ENCODE measurements around the gene CHST5.
"Not testable (repeated sequence)": the region's sequence is repeated elsewhere in the genome, so short reads cannot be mapped to it uniquely, and the experiment has no call there.

The CHST5 gene

DNA sequence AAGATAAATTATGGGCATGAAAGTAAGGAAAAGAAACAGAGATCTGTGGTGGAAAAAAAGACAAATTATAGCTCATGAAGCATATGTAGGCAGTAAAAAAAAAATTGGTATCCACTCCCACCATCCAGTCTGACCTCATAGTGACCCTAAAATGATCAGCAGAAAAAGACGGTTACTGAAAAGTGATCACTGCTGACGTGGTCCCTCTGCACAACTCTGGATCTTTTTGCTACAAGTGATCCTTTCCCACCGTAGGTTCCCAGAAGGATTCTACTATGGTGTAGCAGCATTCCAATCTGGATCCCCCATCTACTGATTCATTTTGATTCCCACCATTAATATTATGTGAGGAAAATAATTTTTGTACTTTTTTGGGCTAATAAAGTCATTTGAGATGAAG lies 29.8 kb downstream of the CHST5 start:
- DNase-seq (ENCODE audit: low spot score): no peak

- DNase-seq (ENCODE audit: low spot score): no peak
Observed at GRCh38 chr16:75503801-75504200, 32.1 kb downstream of the CHST5 start.

DNA sequence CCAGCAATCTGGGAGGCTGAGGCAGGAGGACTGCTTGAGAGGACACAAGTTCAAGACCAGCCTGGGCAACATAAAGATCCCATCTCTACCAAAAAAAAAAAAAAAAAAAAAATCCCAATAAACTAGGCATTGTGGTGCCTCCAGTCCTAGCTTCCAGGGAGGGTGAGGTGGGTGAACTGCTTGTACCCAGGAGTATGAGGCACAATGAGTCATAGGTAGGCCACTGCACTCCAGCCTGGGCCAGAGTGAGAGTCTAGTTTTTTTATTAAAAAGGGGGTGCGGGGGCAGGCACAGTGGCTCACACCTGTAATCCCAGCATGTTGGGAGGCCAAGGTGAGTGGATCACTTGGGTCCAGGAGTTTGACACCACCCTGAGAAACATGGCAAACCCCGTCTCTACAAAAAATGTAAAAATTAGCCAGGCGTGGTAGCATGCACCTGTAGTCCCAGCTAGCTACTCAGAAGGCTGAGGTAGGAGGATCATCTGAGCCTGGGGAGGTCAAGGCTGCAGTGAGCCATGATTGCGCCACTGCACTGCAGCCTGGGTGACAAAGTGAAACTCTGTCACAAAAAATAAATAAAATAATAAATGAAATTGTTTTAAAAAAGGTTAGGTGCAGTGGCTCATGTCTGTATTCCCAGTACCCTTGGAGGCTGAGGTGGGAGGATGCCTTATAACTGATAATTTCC lies 32.8 kb downstream of the CHST5 start:
- DNase-seq (ENCODE audit: low spot score): no peak

GRCh38 chr16:75501820-75502219 lies 34.1 kb downstream of the CHST5 start:
- peak; percentile 71 for DNase-seq (ENCODE audit: low spot score)

DNA sequence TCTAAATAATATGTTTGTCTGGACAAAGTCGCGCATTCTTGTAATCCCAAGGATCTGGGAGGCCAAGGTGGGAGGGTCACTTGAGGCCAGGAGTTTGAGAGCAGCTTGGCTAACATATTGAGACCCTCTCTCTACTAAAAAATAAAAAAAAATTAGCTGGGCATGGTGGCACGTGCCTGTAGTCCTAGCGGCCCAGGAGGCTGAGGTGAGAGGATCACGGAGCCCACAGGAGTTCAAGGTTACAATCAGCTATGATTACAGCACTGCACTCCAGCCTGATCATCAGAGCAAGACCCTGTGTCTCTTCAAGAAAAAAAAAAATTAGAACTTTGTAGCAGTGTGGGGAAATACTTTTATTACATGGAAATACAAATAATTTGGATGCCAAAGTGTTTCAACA lies 34.5 kb downstream of the CHST5 start:
- no peak for DNase-seq (ENCODE audit: low spot score)

- DNase-seq (ENCODE audit: low spot score): not testable (repeated sequence)
Observed at GRCh38 chr16:75498605-75499322, 37.1 kb downstream of the CHST5 start.

GRCh38 chr16:75497558-75497957 lies 38.4 kb downstream of the CHST5 start:
- DNase-seq (ENCODE audit: low spot score): no peak

- DNase-seq (ENCODE audit: low spot score): no peak
Observed at GRCh38 chr16:75495076-75495674, 40.7 kb downstream of the CHST5 start, which contains the start of gene CHST6. TSS of gene CHST6 (minus strand) at chr16:75495441. CDS start at chr16:75479828, 15,613 bp downstream.

- DNase-seq (ENCODE audit: low spot score): no peak
Observed at GRCh38 chr16:75494661-75495075, 41.2 kb downstream of the CHST5 start.

DNA sequence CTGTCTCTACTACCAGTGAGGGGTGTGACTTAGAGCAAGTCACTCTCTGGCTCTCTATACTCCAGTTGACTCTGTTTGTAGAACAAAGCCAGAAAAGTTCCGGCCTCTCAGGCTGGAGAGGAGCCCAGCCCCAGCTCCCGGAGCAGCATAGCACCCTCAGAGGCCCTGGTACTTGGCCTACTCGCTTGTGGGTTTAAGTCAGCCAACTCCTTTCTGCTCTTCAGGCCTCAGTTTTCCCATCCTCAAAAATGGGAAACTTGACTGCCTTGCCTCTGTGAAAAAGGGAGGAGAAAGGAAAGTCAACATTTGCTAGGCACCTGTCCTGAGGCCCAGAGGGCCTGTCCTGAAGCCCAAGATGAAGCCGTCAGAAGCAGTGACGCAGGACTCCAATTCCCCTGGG lies 41.7 kb downstream of the CHST5 start:
- DNase-seq (ENCODE audit: low spot score): no peak

DNA sequence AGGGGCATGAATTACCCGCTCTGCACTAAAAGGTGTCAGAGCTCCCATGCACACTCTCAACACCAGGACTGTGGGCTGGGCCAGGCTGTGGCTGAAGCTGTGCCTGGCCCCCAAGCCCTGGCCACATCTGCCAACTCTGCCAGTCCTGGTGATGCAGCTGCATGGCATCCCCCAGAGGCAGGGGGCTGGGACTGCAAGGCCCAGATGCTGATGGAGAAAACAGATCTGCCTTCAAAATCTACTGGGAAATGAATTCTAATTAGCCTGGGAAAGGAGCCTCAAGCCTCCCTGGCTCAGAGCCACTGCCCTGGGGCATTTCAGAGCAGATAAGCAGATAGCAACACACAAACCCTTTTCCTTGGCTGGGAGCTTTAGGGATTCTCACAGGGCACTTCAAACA lies 44.0 kb downstream of the CHST5 start:
- no peak for DNase-seq (ENCODE audit: low spot score)

DNA sequence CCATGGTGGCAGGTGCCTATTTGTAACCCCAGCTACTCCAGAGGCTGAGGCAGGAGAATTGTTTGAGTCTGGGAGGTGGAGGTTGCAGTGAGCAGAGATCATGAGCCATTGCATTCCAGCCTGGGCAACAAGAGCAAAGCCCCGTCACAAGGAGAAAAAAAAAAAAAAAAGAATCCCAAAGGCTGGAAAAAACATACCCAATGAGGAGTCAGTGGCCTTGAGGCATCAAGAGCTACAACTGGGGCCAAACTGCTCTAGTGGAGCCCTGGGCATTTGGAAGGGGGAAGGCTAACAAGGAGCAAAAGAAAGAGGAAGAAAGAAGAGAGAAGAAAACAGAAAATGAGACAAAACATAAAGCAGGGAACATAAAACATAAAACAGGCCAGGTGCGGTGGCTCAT lies 47.6 kb downstream of the CHST5 start:
- DNase-seq (ENCODE audit: low spot score): no peak

DNA sequence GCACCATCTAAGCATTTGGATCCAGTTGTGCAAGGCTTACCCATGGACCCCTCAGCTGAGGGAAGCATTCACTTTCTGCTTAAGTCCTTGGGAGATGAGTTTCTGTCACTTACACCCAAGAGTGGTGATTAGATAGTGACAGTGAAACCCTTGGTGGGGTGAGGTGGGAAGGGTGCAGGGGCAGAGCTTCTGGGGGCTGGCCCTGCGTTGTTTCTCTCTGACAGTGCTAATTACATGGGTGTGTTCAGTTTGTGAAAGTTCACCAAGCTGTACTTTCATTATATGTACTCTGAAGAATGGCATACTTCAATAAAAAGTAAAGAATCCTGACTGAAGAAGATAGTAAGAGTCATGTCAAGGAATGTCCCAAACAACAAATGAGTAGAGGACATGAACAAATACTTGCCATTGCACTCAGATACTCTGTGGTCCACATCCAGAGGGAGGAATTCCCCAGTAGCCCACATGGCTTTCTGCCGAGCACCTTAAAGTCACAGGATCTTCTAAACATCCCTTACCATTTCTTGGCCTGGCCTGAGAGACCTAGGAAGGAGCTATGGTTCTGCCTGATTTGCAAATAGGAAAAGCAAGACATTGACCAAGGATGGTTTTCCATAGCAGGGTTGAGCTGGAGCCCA lies 49.1 kb downstream of the CHST5 start:
- no peak for DNase-seq (ENCODE audit: low spot score)

- no peak for DNase-seq (ENCODE audit: low spot score)
Observed at GRCh38 chr16:75486014-75486675, 49.8 kb downstream of the CHST5 start.

DNA sequence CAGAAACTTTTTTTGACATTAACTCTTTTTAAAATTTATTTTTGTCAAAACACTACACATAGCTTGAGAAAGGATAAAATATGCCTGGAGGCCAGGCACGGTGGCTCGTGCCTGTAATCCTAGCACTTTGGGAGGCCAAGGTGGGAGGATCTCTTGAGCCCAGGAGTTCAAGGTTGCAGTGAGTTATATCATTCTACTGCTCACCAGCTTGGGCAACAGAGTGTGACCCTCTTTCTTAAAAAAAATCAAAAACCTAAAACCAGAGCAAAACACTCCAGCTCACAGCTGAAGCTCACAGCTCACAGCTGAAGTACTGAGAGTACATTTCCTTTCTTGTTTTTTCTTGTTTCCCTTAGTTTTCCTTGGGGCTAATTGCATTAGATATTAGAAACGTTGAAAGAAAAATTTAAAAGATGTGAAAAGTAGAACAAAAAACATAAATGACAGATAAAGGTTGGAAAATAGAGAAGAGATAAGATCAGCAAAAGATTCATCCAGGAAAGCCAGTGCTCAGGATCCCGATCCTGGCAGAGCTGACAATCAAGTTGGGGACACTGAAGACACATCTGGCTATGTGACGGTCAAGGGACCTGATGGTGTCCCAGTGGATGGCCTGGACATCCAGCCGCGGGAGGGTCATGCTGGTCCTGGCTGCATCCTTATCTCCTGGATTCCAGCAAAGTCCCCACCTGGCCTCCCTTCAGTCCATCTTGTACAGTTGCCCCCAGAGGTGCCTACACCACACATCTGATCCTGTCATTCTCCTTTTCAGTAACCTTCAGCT lies 50.5 kb downstream of the CHST5 start:
- DNase-seq (ENCODE audit: low spot score): no peak

- no peak for DNase-seq (ENCODE audit: low spot score)
Observed at GRCh38 chr16:75483222-75483621, 52.7 kb downstream of the CHST5 start.

GRCh38 chr16:75482434-75483205 lies 53.3 kb downstream of the CHST5 start:
- DNase-seq (ENCODE audit: low spot score): no peak

- no peak for DNase-seq (ENCODE audit: low spot score)
Observed at GRCh38 chr16:75481475-75481874, 54.4 kb downstream of the CHST5 start.

DNA sequence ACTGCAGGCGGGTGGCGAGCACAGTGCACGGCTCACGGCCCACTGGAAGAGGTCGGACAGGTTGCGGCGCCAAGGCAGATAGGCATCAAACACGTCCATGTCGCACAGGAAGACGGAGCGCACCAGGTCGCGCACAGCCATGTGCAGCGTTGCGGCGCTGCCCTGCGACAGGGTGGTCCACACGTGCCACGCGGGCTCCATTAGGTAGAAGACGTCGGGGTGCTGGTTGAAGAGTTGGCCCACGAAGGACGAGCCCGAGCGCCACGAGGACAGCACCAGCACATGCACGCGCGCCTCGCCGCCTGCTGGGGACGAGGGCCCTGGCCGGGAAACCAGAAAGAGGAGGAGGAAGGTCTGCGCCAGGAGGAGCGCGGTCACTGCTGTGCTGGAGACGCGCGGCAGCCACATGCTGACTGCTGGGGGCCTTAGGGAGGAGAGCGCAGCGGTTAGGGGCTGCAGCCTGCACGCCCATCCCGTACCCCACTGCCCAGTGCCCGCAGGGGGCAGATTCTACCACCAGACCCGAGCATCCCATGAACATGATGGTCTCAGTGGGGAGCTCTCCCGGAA lies 56.4 kb downstream of the CHST5 start:
- no peak for DNase-seq (ENCODE audit: low spot score)
